Activated naive CD4-positive, alpha-beta T cell treated with anti-CD3 and anti-CD28 coated beads, Interleukin-2, amount 50 U/mL, for 72 hours (primary cell): ENCODE data around the gene CLCN3. TPM values are rescaled to one million over a fixed set of nuclear protein-coding genes. Genes with fewer than 3 reads are reported as not detected.
"Not testable (repeated sequence)": the region's sequence is repeated elsewhere in the genome, so short reads cannot be mapped to it uniquely, and the experiment has no call there.

Experiments
- ATAC-seq, 2 donors: fragments of 150-1000 bp; cut with Tn5 transposase; 2 replicates each; pipeline ENCODE4 v1.10.0; 2021; ENCODE audit warnings: mild to moderate bottlenecking in 2 of 2, moderate library complexity in 2 of 2
- DNase-seq, 2 donors: peaks; one replicate each; pipeline ENCODE4 v3.0.0; 2021 to 2022; ENCODE audit warnings: low spot score in 2 of 2
- H3K27ac Mint-ChIP-seq, 2 donors: one replicate each; pipeline ENCODE4 v1.8.0; 2022; ENCODE audit warnings: mild to moderate bottlenecking in 2 of 2, mixed read lengths in 2 of 2
- H3K36me3 Mint-ChIP-seq, 2 donors: one replicate each; pipeline ENCODE4 v1.8.0; 2022; ENCODE audit warnings: mixed read lengths in 2 of 2
- H3K9me3 Mint-ChIP-seq, 2 donors: one replicate each; pipeline ENCODE4 v1.8.0; 2022; ENCODE audit warnings: mixed read lengths in 2 of 2
- total RNA-seq, 2 donors: library from RNA; stranded (reverse); gene quantifications; one replicate each; pipeline ENCODE4 v1.2.3, GENCODE V29; 2022

CLCN3 gene
- total RNA-seq, 2 donors from 2014 or later = 22.0 to 23.9 TPM

DNA sequence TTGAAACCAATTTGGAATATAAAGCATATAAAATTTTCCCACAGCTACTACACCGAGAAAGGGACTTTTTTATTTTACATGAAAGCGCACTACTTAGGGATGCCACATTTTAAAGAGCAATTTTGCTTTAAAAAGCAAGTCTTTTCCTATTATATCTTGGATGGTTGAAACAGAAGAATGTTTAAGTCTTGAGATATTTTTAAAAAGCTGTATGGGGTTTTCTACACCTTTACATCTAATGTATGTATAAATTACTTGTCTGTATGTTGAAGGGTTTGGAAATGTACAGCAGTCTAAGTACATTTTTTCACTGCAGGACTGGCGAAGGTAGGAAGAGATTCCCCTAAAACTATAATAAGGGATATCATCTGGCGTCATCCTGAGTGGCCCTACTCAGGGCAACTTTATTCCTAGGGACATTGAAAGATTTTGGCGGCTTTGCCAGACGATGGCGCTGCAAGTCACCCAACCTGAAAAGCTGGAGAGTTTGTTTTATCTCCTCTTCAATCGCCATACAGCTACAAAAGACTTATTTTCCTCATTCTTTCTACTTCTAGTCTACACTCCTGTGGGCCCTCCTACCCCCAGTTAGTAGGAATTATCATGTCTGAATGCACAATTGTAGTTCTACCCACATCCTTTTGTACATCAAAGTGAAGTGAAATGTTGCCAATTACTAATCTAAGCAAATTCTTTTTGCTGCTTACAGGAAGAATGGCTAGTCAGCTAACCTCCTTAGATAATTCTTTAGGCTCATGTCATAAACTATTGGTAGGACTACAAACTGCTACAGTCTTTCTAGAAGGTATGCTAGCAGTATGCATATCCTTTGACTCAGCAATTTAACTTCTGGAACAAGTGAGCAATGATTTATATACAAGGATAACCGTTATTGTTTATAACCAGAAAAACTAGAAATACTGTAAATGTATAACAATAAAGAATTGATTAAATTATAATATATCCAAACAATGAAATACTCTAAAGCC is 7.2 kb upstream of the CLCN3 start:
- Mint-ChIP-seq H3K36me3 (peaks cover 4 to 7% of the 10 kb centered on the region in 2 donors), H3K27ac (peak overlapping the region; percentile 98 to 99), H3K9me3 (no peaks in the 10 kb centered on the region)
- ATAC-seq (peak; percentile 20 to 36), DNase-seq (peak; percentile 56 to 72)

DNA sequence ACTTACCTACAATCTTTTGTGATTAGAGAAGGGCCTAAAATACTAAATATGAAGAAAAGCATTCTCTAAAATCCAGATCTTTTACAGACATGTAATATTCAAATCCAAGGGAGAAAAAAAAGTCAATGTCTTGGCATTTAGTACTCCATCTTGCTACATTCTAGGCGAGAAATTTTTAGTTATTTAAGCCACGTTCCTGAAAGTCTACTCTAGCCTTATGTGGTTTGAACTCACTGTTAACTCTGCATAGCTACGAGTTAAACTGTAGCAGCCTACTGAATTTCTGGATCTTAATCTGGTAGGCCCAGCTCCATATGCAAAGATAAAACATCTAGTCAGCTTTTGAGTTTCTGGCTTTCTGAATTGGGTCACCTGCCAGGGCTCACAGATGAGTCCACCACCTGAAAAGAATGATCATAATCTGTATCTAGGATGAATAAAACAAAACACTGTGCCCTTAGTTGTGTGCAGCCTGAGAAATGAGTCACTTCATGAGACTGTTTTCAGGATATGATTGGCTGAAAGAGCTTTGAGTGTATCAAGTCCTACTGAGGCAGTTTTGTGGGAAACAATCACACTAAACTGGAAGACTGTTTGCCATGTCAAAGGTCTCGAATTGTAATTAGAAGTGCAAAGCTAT is 4.8 kb upstream of the CLCN3 start:
- Mint-ChIP-seq H3K27ac (peak overlapping the region; percentile 70 to 81), H3K9me3 (no peaks in the 10 kb centered on the region), H3K36me3 (peaks cover 7 to 17% of the 10 kb centered on the region in 2 donors)
- DNase-seq (peak in 1 of 2 donors; percentile 25), ATAC-seq (peak; percentile 32 to 66)

DNA sequence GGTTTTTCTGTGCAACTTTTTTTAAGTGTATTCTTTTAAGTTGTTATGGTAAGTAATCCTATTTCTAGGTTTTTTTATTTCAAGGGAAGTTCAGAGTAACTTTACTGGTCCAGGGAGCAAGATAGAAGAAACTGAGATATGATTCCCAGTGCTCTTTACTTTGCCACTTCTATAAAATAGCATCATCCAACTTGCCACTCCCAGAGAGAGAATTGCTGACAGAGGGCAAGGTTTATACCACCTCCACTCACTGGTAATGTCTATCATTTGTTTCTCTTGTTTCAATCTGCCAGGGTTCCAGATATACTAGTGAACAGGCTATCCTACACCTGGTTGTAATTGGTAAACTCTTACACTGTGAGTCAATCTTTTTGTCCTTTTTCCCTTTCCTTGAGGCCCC is 3.5 kb upstream of the CLCN3 start:
- Mint-ChIP-seq H3K36me3 (peaks cover 7 to 18% of the 10 kb centered on the region in 2 donors), H3K27ac (peak overlapping the region in 1 of 2 donors; percentile 35), H3K9me3 (no peaks in the 10 kb centered on the region)
- ATAC-seq (no peak), DNase-seq (no peak)

DNA sequence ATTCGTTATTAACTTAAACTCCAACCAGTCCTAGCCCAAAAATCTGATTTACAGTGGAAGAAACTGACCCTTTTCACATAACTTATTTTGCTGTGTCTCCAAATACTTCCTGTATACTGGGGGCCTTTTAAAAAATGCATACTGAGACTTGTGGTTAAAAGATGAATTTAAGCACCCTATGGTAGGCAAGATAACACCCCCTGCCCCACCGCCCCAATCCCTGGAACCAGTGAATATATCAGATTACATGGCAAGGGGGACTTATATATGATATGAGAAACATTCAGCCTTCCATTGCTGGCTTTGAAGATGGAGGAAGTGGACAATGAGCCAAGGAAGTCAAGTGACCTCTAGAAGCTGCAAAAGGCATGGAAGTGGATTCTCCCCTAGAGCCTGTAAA is 3.1 kb upstream of the CLCN3 start:
- no peaks in the 10 kb centered on the region for H3K9me3 Mint-ChIP-seq
- peak overlapping the region in 1 of 2 donors; percentile 35 for H3K27ac Mint-ChIP-seq
- no peak for DNase-seq
- ATAC-seq = no peak
- peaks cover 7 to 14% of the 10 kb centered on the region in 2 donors for H3K36me3 Mint-ChIP-seq

DNA sequence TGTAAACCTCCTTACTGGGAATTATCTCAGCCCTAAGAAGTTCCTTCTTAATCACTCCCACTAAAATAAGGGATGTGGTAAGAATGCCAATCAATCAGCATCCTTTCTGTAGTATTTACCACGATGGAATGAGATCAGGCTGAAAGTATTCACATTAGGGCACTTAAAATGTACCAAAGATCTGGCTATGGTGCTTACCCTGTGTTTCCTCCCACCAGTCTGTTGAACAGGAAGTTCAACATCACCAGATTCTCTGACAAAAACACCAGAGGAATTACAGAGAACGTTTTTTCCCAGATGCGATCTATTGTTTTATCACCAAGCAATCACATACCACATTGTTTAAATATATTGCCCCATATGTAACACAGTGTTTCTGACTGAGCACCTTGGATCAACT is 2.1 kb upstream of the CLCN3 start:
- Mint-ChIP-seq H3K9me3 (no peaks in the 10 kb centered on the region), H3K36me3 (peaks cover 7 to 13% of the 10 kb centered on the region in 2 donors), H3K27ac (peak overlapping the region in 1 of 2 donors; percentile 99)
- DNase-seq (no peak), ATAC-seq (no peak)

DNA sequence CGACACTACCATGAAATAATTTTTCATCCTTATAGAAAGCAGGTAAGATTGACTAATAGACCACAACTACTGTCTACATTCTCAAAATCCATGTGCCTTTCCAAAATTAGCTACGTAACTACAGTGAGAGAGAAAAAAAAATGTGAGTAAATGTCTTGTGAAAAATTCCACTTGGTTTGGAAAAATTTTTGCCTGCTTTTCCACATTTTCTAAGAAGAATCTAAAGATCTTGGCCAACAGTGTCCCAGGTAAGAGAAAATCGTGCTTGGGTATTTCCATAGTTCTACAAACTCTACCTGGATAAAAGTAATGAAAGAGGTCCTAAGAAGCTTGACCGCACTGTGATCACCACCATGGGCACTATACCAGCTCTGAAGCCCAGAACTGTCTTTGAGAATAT is 1.4 kb upstream of the CLCN3 start:
- ATAC-seq (no peak), DNase-seq (no peak)
- H3K36me3 Mint-ChIP-seq = peaks cover 7 to 13% of the 10 kb centered on the region in 2 donors
- no peaks in the 10 kb centered on the region for H3K9me3 Mint-ChIP-seq
- peak overlapping the region in 1 of 2 donors; percentile 99 for H3K27ac Mint-ChIP-seq

DNA sequence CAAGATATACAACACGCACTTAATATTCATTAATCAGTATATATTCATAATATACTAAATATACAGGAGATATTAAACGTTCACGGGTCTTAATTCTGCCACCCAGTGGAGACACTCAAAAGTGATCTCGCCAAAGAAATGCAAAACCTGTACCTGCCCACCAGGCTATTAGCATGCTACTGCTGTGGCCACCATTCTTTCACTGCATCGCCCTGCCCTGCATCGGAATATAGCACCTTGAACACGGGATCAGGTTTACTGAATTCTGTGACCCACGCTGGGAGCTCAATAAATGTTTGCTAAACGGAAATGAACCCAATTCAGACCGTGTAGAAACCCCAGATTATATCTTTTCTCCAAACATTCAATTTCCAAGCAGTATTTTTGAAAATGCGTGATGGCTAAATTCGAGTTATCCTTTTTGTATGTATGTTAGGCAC is 840 bp upstream of the CLCN3 start:
- H3K36me3 Mint-ChIP-seq = peaks cover 7 to 13% of the 10 kb centered on the region in 2 donors
- H3K27ac Mint-ChIP-seq = peak overlapping the region; percentile 96 to 99
- DNase-seq = peak in 1 of 2 donors; percentile 33
- peak in 1 of 2 donors; percentile 13 for ATAC-seq
- H3K9me3 Mint-ChIP-seq = no peaks in the 10 kb centered on the region

DNA sequence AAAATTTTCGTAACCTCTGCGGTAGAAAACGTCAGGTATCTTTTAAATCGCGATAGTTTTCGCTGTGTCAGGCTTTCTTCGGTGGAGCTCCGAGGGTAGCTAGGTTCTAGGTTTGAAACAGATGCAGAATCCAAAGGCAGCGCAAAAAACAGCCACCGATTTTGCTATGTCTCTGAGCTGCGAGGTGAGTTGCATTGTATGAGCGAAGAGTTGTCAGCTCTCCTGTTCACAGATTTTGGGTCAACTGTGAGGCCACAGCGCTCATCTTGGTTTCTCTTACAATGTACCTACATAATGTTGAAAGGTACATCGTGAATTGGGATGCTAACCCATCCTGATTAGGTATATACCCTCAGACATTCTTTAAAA is 486 bp downstream of the CLCN3 start:
- peaks cover 13 to 17% of the 10 kb centered on the region in 2 donors for H3K36me3 Mint-ChIP-seq
- ATAC-seq (no peak), DNase-seq (no peak)
- peak overlapping the region; percentile 96 to 99 for H3K27ac Mint-ChIP-seq
- H3K9me3 Mint-ChIP-seq = no peaks in the 10 kb centered on the region

DNA sequence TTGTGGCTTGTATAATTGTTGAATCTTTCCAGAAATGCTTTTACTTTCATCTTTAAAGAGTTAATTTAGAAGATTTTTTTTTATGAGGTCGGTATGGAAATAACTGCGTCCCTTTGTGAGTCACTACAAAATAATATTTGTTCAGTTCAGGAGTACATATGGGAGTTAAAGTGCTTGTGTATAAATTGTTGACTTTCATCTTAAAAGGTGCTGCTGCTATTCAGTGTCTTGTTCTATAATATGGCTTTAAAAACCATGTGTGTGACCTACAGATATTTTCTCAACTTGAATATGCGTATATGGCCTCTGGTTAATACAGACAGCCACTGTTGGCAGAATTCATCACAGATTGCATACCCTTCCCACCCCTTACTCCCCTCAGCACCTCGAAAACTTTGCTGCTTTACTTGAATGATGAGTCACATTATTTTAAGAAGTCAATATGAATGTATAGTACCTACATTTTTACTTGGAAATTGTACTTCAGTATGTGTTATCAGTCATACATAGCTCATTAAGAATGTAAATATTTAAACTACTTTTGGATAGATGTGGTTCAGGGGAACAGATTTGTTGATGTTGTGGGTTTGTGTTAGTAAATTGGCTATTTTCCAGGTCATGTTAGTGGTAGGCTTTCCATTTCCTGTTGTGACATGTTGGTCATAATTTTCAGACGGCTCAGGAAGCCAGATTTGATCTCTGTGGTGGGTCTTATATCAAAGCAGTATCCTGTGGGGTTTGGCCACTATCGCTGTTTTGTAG is 1.5 kb downstream of the CLCN3 start:
- Mint-ChIP-seq H3K9me3 (no peaks in the 10 kb centered on the region), H3K36me3 (peaks cover 13 to 18% of the 10 kb centered on the region in 2 donors), H3K27ac (peak overlapping the region; percentile 88 to 99)
- peak; percentile 11 to 60 for ATAC-seq
- peak in 1 of 2 donors; percentile 24 for DNase-seq

DNA sequence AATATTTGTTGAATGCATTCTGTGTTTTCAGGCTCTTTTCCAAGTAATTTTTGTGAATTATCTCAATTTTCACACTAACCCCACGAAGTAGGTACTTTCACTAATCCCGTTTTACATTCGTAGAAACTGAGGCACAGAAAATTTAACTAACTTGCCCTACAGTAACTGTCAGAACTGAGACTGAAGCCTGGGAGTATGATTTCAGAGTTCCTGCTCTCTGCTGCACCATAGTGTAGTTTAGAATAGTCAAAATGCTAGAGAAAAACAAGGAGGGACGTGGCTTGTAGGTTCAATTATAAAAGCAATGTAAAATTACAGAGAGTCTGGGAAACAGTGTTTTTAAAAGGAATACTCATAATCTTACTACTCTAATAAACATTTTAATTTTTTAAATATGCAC is 2.2 kb downstream of the CLCN3 start:
- Mint-ChIP-seq H3K9me3 (no peaks in the 10 kb centered on the region), H3K27ac (peak overlapping the region; percentile 44 to 99), H3K36me3 (peaks cover 13 to 18% of the 10 kb centered on the region in 2 donors)
- no peak for ATAC-seq
- no peak for DNase-seq

DNA sequence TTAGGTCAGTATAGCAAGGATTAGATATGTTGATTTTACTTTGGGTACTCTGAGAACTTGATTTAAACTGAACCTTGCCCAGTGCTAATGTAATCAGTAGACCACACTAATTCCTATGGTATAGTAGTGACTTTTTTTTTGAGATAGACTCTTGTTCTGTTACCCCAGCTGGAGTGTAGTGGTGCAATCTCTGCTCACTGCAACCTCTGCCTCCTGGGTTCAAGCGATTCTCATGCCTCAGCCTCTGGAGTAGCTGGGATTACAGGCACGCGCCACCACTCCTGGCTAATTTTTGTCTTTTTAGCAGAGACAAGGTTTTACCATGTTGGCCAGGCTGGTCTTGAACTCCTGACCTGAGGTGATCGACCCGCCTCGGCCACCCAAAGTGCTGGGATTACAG is 3.6 kb downstream of the CLCN3 start:
- ATAC-seq, DNase-seq, H3K9me3 Mint-ChIP-seq: not testable (repeated sequence)
- H3K36me3 Mint-ChIP-seq = peaks cover 13 to 18% of the 10 kb centered on the region in 2 donors
- peak overlapping the region in 1 of 2 donors; percentile 37 for H3K27ac Mint-ChIP-seq

DNA sequence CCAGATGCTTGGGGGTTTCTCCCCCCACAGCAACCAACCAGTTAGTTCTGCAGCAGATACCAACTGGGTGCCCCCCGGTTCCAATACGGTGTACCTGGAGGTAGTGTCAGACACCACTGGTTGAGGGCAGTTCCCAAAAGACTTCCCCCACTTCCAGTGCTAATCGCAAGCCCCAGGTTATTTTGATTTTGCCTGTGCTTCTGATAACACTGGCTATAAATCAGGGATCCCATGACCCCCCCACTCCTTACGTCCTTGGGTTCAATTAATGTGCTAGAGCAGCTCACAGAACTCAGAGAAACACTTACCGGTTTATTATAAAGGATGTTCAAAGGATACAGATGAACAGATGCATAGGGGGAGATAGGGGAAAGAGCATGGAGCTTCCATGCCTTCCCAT is 5.5 kb downstream of the CLCN3 start:
- H3K27ac Mint-ChIP-seq = peak overlapping the region; percentile 40 to 73
- DNase-seq (no peak), ATAC-seq (no peak)
- H3K36me3 Mint-ChIP-seq = peaks cover under 1 to 12% of the 10 kb centered on the region in 2 donors
- no peaks in the 10 kb centered on the region for H3K9me3 Mint-ChIP-seq

DNA sequence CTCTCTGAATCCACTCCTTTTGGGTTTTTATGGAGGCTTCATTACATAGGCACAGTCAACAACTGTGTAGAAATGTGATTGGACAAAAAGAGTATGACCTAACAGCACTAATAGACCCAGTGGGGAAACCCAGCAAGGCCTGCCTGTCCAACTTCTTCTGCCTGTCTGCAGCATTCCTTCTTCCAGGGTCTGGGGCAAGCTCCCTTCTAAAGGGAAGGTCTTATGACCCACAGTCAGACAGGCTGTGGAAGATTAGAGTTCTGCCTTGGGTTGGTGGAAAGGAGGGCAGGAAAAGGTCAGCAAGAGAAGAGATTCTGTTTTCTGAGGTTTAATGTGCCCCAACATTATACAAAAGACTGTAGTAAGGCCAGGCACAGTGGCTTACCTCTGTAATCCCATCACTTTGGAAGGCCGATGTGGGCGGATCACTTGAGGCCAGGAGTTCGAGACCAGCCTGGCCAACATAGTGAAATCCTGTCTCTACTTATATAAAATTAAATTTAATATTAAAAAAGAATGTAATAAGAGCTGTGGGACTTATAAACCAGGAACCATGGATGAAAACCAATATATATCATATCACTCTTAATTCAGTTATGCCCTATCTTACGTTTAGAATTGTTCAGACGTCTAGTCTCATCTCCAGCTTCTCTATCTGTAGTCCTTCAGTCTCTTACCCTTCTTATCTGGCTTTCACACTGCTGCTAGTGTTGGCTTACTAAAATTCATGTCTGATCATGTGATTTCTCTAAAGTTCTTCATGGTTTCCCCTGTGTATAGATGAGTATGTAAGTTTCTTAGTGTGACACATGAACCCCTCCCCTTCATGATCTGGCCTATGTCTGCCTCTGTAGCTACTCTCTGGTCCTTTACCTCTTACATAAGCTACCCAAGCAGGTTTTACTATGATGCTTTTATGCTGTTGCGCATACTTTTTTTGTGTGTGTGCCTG is 6.2 kb downstream of the CLCN3 start:
- H3K9me3 Mint-ChIP-seq = no peaks in the 10 kb centered on the region

DNA sequence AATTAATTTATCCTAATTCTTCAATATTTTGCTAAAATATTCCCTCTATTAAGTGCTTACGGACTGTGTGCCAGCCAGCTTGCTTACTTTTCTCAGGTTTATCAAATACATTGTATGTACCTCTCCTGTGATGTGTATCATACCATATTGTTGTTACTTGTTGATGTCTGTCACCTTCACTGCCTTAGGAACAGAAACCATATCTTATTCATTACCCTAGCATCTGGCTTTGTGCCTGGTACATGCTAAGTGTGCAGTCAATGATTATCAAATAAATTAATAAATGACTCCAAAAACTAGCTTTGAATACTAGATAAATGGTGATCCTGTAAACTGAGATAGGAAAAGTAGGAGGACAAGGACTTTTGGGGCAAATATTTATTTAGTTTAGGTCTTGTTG is 6.9 kb downstream of the CLCN3 start:
- DNase-seq = no peak
- ATAC-seq = no peak
- Mint-ChIP-seq H3K9me3 (no peaks in the 10 kb centered on the region), H3K27ac (peak overlapping the region; percentile 61 to 73), H3K36me3 (peaks cover 0 to 12% of the 10 kb centered on the region in 2 donors)

More for the DNA sequence above, 6.2 kb downstream of the CLCN3 start:
- ATAC-seq (peak; percentile 73 to 85), DNase-seq (no peak)
- peak overlapping the region; percentile 40 to 73 for H3K27ac Mint-ChIP-seq
- peaks cover 0 to 12% of the 10 kb centered on the region in 2 donors for H3K36me3 Mint-ChIP-seq

DNA sequence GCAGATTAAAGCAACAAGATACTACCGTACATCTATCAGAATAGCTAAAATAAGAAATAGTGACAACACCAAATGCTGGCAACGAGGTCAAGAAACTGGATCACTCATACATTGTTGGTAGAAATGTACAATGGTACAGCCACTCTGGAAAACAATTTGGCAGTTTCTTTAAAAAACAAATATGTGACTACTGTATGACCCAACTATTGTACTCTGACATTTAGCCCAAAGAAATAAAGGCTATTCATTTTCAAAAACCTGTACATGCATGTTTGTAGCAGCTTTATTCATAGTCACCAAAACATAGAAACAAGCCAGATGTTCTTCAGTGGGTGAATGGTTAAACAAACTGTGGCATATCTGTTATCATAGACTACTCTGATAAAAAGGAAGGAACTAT is 8.2 kb downstream of the CLCN3 start:
- Mint-ChIP-seq H3K27ac (no peak overlapping the region), H3K9me3 (no peaks in the 10 kb centered on the region), H3K36me3 (peaks cover 0 to 12% of the 10 kb centered on the region in 2 donors)
- ATAC-seq (no peak), DNase-seq (no peak)
